Smooth muscle cell (in vitro differentiated cells): ENCODE results near the gene PLCD3. TPM values are rescaled to one million over a fixed set of nuclear protein-coding genes. Genes with fewer than 3 reads are reported as not detected.

ENCODE experiments used
- DNase-seq: peaks from one replicate; lab custom pipeline; 2025; ENCODE audit not compliant: unreplicated experiment; lab: John Stamatoyannopoulos, UW
- H2AFZ ChIP-seq: fragments of 200-600 bp; sonication (generic); 2 replicates; pipeline ENCODE4 v1.6.0; 2016; ENCODE audit warnings: antibody characterized with exemption, low read depth, mild to moderate bottlenecking
- H3F3A ChIP-seq: fragments of 200-600 bp; sonication (generic); 2 replicates; pipeline ENCODE4 v1.6.0; 2017; ENCODE audit warnings: antibody characterized with exemption, low read depth
- H3K27ac ChIP-seq: fragments of 200-600 bp; sonication (generic); 2 replicates; pipeline ENCODE4 v1.5.1; 2016; ENCODE audit warnings: low read depth, mild to moderate bottlenecking
- H3K27me3 ChIP-seq: fragments of 200-600 bp; sonication (generic); 2 replicates; pipeline ENCODE4 v1.6.1; 2016; ENCODE audit warnings: low read depth, mild to moderate bottlenecking
- H3K36me3 ChIP-seq: fragments of 200-600 bp; sonication (generic); 2 replicates; pipeline ENCODE4 v1.5.1; 2016; ENCODE audit warnings: low read depth
- H3K4me1 ChIP-seq: fragments of 200-600 bp; sonication (generic); 2 replicates; pipeline ENCODE4 v1.5.1; 2016; ENCODE audit warnings: low read depth
- H3K4me2 ChIP-seq: fragments of 200-600 bp; sonication (generic); 2 replicates; pipeline ENCODE4 v1.6.0; 2016; ENCODE audit warnings: mild to moderate bottlenecking
- H3K4me3 ChIP-seq: fragments of 200-600 bp; sonication (generic); 2 replicates; pipeline ENCODE4 v1.5.1; 2016; ENCODE audit warnings: mild to moderate bottlenecking
- H3K79me2 ChIP-seq: fragments of 200-600 bp; sonication (generic); 2 replicates; pipeline ENCODE4 v1.6.0; 2016; ENCODE audit warnings: low read depth, mild to moderate bottlenecking
- H3K9ac ChIP-seq: fragments of 200-600 bp; sonication (generic); 2 replicates; pipeline ENCODE4 v1.6.0; 2016; ENCODE audit warnings: low read depth
- H3K9me3 ChIP-seq: fragments of 200-600 bp; sonication (generic); replicated peaks from 2 replicates; pipeline ENCODE4 v1.5.1; 2016; ENCODE audit warnings: low read depth
- H4K20me1 ChIP-seq: fragments of 200-600 bp; sonication (generic); 2 replicates; pipeline ENCODE4 v1.6.0; 2016; ENCODE audit warnings: low read depth
- WGBS: methylation state at CpG from one replicate; pipeline ENCODE4 v1.1.7; 2016; ENCODE audit warnings: low lambda C conversion rate; 5-methylcytosine and 5-hydroxymethylcytosine counted together
- polyA plus RNA-seq: library from polyadenylated mRNA; unstranded; fragments of >200 nt; fragmentation: Nextera tagmentation; extraction: Ambion mirVana; gene quantifications from 2 replicates; pipeline ENCODE4 v1.2.1, GENCODE V29; 2016
- total RNA-seq: library from RNA; depleted of rRNA; stranded (reverse); fragments of >200 nt; gene quantifications from 2 replicates; pipeline ENCODE4 v1.2.3, GENCODE V29; 2014
- TF ChIP-seq, protein P1 (sequence below): fragments of 200-600 bp; sonication (generic); IDR thresholded peaks from 2 replicates; pipeline ENCODE4 v1.5.1; 2017; ENCODE audit warnings: borderline replicate concordance, mild to moderate bottlenecking, antibody characterized with exemption; ENCODE audit not compliant: insufficient read depth, poor library complexity, severe bottlenecking

PLCD3 gene
- total and polyA plus RNA-seq, 2 experiments from 2014 or later: 24.0 to 33.4 TPM

DNA sequence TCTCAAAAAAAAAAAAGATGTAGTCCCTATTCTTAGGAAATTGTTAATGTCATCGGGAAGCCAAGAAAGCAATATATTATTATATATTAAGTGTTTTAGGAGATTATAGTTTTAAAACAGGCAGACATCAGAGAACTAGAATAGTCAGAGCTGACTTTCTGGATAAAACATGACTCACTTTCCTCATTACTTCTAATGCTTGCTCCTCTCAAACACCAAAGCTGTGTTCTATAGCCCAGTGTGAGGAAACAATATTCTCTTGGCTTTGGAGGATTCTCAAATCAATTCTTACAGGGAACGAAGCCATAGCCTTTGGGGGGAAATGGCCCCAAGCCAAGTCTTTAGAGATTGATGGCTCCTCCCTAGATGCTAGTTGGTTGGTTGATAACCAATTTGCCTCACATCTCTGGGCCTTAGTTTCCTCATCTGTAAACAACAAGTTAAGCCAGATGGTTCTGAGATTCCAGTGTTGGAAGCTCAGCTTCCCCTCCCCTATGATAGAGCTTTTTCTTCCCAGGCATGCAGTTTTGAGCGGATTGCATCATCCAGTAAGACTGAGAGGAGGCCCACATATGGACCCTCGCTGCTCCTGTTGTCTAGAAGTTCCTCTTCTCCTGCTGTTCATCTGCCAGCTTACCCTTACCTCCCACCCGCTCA lies 58.8 kb downstream of the PLCD3 start:
- H3K27ac ChIP-seq: peak overlapping the region; percentile 75
- WGBS: 54% methylated on average over 5 of the region's 5 CpGs

DNA sequence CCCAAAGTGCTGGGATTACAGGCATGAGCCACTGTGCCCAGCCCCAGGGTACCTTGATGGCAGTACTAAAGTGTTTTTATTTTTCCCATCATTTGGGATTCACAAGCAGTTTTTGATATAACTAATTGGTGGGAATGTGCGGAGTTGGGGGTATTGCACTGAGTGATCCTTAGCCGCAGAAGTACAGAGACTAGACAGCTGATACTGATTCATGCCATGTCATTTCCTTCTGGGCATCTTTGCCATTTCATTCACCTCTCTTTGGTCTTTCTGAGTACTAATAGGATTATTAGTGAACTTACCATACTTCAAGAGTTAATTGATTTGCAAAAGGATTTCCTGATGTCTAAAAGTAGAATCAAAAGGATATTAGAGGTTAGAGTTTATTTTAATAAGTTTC lies 61.5 kb downstream of the PLCD3 start:
- H4K20me1 ChIP-seq: peaks cover 52% of the 10 kb centered on the region
- no peak for DNase-seq

More for the DNA sequence above, 58.8 kb downstream of the PLCD3 start:
- H3K79me2 ChIP-seq: peaks cover 82% of the 10 kb centered on the region
- no peaks in the 10 kb centered on the region for H3K9me3 ChIP-seq
- H4K20me1 ChIP-seq: peaks cover 51% of the 10 kb centered on the region
- DNase-seq: no peak
- no peak overlapping the region for H3K4me3 ChIP-seq
- H3K4me1 ChIP-seq: no peaks in the 10 kb centered on the region
- no peaks in the 10 kb centered on the region for H3K27me3 ChIP-seq
- no peak overlapping the region for H2AFZ ChIP-seq
- H3K9ac ChIP-seq: peak overlapping the region; percentile 45
- TF ChIP-seq, protein P1, sequence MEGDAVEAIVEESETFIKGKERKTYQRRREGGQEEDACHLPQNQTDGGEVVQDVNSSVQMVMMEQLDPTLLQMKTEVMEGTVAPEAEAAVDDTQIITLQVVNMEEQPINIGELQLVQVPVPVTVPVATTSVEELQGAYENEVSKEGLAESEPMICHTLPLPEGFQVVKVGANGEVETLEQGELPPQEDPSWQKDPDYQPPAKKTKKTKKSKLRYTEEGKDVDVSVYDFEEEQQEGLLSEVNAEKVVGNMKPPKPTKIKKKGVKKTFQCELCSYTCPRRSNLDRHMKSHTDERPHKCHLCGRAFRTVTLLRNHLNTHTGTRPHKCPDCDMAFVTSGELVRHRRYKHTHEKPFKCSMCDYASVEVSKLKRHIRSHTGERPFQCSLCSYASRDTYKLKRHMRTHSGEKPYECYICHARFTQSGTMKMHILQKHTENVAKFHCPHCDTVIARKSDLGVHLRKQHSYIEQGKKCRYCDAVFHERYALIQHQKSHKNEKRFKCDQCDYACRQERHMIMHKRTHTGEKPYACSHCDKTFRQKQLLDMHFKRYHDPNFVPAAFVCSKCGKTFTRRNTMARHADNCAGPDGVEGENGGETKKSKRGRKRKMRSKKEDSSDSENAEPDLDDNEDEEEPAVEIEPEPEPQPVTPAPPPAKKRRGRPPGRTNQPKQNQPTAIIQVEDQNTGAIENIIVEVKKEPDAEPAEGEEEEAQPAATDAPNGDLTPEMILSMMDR: no peak
- peak overlapping the region; percentile 46 for H3K4me2 ChIP-seq
- H3F3A ChIP-seq: peaks cover 20% of the 10 kb centered on the region
- H3K36me3 ChIP-seq: no peaks in the 10 kb centered on the region

DNA sequence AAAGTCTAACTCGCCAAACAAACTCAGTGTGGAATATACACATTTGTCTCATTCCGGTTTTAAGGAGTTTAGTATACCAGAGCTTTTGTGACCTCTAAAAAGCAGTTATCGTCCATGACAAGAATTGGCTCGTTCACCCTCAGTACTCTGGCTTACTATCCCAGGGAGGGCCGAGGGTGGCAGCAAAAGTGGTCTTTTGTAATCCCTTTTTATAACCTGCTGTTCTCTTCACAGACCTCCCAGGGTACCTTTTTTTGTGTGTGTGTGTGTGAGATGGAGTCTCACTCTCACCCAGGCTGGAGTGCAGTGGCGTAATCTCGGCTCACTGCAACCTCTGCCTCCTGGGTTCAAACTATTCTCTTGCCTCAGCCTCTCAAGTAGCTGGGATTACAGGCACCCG lies 62.3 kb downstream of the PLCD3 start:
- Histone ChIP-seq H3K27me3 (no peaks in the 10 kb centered on the region), H3K36me3 (no peaks in the 10 kb centered on the region), H3F3A (peaks cover 24% of the 10 kb centered on the region), H3K4me2 (no peak overlapping the region), H2AFZ (no peak overlapping the region), H3K4me1 (no peaks in the 10 kb centered on the region), H3K27ac (no peak overlapping the region), H3K4me3 (no peak overlapping the region), H4K20me1 (peaks cover 59% of the 10 kb centered on the region), H3K9me3 (no peaks in the 10 kb centered on the region), H3K79me2 (peaks cover 81% of the 10 kb centered on the region), H3K9ac (no peak overlapping the region)
- WGBS: 92% methylated on average over 8 of the region's 8 CpGs
- no peak for DNase-seq
- TF ChIP-seq, protein P1: no peak

More for the DNA sequence above, 61.5 kb downstream of the PLCD3 start:
- no peaks in the 10 kb centered on the region for H3K27me3 ChIP-seq
- H3K4me3 ChIP-seq: no peak overlapping the region
- H3K9me3 ChIP-seq: no peaks in the 10 kb centered on the region
- TF ChIP-seq, protein P1: no peak
- peaks cover 81% of the 10 kb centered on the region for H3K79me2 ChIP-seq
- H3K9ac ChIP-seq: no peak overlapping the region
- no peak overlapping the region for H3K27ac ChIP-seq
- H3K4me2 ChIP-seq: no peak overlapping the region
- 96% methylated on average over 2 of the region's 2 CpGs for WGBS
- no peaks in the 10 kb centered on the region for H3K4me1 ChIP-seq
- no peaks in the 10 kb centered on the region for H3K36me3 ChIP-seq
- H2AFZ ChIP-seq: no peak overlapping the region
- peaks cover 24% of the 10 kb centered on the region for H3F3A ChIP-seq

DNA sequence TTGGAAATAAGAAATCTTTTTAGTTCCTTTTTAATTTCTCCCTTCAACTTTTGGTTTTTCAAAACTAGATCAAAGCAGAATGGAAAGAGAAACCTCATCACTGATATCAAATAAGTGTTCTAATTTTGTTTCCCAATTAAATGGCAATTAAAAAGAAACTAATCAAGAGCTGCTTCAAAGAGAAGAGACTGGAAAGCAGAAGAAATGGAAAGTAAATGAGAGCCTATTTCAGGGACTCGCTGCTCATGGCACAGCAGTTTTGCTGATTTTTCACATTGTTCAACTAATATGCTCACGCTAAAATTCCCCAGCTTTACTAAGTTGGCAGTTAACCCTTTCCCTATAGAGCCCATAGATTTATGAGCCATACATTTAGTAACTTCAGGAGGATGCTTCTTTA lies 64.7 kb downstream of the PLCD3 start:
- TF ChIP-seq, protein P1: no peak
- peaks cover 9% of the 10 kb centered on the region for H3F3A ChIP-seq
- no peaks in the 10 kb centered on the region for H3K36me3 ChIP-seq
- H3K4me2 ChIP-seq: no peak overlapping the region
- no peaks in the 10 kb centered on the region for H3K9me3 ChIP-seq
- H2AFZ ChIP-seq: no peak overlapping the region
- peaks cover 77% of the 10 kb centered on the region for H4K20me1 ChIP-seq
- no peak overlapping the region for H3K9ac ChIP-seq
- no peaks in the 10 kb centered on the region for H3K27me3 ChIP-seq
- peaks cover 96% of the 10 kb centered on the region for H3K79me2 ChIP-seq
- DNase-seq: no peak
- WGBS: 93% methylated on average over 2 of the region's 2 CpGs
- H3K4me3 ChIP-seq: no peak overlapping the region
- peaks cover 1% of the 10 kb centered on the region for H3K4me1 ChIP-seq
- no peak overlapping the region for H3K27ac ChIP-seq
